Fibroblast of the aortic adventitia (primary cell): Measurements from ENCODE around the gene PERP. TPM values are rescaled to one million over a fixed set of nuclear protein-coding genes. Genes with fewer than 3 reads are reported as not detected.

Experiments
- DNase-seq: peaks from one replicate; pipeline ENCODE4 v3.0.0-alpha.2; 2010; ENCODE audit warnings: low read depth
- H3K4me3 ChIP-seq: 2 replicates; pipeline ENCODE4 v1.5.1; 2011; ENCODE audit warnings: low read depth, mild to moderate bottlenecking, control low read depth, low read length, moderate library complexity
- total RNA-seq: library from RNA; depleted of rRNA; stranded (reverse); fragments of >200 nt; gene quantifications from 2 replicates; pipeline ENCODE4 v1.2.3, GENCODE V29; 2012; ENCODE audit warnings: low replicate concordance
- TF ChIP-seq, protein P1 (sequence below): IDR thresholded peaks from 2 replicates; pipeline ENCODE4 v1.5.1; 2011; ENCODE audit warnings: mild to moderate bottlenecking, low read length, control low read depth, inconsistent platforms; ENCODE audit not compliant: insufficient read depth

Gene PERP
- total RNA-seq, 1 donor = 25.0 TPM

DNA sequence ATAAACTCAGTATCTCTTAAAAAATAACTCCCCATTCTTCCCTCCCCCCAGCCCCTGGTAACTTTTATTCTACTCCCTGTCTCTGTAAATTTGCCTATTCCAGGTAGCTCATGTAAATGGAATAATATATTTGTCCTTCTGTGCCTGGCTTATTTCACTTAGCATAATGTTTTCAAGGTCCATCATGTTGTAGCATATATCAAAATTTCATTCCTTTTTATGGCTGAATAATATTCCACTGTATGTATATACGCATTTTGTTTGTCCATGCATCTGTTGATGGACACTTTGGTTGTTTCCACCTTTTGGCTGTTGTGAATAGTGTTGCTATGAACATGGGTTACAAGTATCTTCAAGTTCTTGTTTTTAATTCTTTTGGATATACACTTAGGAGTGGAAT, 13.0 kb downstream of the PERP start:
- TF ChIP-seq, protein P1, sequence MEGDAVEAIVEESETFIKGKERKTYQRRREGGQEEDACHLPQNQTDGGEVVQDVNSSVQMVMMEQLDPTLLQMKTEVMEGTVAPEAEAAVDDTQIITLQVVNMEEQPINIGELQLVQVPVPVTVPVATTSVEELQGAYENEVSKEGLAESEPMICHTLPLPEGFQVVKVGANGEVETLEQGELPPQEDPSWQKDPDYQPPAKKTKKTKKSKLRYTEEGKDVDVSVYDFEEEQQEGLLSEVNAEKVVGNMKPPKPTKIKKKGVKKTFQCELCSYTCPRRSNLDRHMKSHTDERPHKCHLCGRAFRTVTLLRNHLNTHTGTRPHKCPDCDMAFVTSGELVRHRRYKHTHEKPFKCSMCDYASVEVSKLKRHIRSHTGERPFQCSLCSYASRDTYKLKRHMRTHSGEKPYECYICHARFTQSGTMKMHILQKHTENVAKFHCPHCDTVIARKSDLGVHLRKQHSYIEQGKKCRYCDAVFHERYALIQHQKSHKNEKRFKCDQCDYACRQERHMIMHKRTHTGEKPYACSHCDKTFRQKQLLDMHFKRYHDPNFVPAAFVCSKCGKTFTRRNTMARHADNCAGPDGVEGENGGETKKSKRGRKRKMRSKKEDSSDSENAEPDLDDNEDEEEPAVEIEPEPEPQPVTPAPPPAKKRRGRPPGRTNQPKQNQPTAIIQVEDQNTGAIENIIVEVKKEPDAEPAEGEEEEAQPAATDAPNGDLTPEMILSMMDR = no peak
- no peak for DNase-seq
- H3K4me3 ChIP-seq = no peak overlapping the region

DNA sequence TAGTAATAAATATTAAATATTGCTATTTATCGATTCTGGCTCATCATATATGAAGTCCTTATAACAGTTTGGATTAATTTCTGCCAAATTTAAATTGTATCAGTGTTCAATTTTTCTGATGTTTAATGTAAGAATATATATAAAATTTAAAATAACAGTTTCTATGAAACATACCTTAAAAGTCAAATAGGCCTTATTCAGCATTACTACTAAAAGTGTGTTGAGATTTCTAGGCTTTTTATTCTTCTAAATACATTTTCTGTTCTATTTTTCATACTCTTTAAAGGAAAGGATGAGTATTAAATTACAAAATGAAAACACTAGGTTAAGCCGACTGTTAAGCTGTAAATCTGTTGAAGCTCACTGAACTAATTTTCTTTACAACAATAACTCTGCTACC, 13.6 kb downstream of the PERP start:
- TF ChIP-seq, protein P1 = no peak
- H3K4me3 ChIP-seq = no peak overlapping the region
- DNase-seq = no peak

DNA sequence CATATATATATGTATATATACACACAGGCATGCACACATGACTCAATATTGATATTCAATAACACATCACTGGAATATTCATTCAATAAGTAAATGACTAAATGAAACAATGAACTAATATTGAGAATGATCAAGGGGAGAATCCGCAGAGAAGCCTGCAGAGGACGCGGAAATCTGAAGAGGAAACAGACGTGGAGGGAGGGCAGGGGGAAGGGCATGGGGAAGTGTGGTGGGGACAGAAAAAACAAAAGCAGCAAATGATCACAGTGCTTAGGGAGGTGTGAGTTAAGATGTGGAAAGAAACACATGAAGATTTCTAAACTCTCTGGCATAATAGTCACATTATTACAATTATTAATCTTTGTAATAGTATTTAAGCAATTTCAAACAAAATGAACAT, 14.5 kb downstream of the PERP start:
- no peak for DNase-seq
- no peak overlapping the region for H3K4me3 ChIP-seq
- TF ChIP-seq, protein P1 = no peak

DNA sequence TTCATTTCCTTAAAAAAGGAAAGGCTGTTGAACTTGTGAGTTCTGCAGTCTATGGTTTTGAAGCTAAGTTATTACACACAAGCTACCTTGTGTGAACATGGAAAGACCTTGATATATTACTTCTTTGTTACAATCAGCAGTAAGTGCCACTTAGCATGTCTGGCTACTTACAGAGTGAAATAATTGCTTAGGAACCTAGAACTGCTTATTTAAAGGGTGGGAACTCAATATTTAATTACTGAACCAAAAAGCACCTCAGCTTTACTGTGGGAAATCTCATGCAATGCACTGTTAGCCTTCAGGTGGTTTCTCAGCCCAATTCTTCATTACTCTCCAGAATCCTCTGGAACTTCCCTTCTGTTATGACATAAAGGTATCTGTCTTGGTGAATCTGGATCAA, 17.9 kb downstream of the PERP start:
- TF ChIP-seq, protein P1 = no peak

DNA sequence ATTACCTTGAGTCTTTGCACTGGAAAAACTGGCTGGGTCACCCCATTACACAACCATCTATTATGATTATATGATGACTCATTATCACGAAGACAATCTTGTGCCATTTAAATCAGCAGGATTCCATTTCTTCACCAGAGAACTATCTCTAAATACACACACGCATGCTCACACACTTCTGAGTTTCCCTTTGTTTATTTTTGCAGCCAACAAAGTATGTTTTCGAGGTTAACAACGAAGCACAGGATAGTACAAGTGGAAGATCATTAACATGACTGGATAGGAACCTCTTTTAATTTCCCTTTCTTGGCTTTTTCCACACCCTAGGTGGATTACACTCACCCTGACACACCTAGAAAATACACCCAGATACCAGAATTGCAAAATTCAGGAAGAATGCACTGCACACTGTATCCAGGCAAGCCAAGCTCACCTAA, 18.9 kb downstream of the PERP start:
- peak; percentile 73 for DNase-seq
- TF ChIP-seq, protein P1 = no peak
- no peak overlapping the region for H3K4me3 ChIP-seq

More for the DNA sequence above, 17.9 kb downstream of the PERP start:
- no peak overlapping the region for H3K4me3 ChIP-seq
- DNase-seq = no peak

DNA sequence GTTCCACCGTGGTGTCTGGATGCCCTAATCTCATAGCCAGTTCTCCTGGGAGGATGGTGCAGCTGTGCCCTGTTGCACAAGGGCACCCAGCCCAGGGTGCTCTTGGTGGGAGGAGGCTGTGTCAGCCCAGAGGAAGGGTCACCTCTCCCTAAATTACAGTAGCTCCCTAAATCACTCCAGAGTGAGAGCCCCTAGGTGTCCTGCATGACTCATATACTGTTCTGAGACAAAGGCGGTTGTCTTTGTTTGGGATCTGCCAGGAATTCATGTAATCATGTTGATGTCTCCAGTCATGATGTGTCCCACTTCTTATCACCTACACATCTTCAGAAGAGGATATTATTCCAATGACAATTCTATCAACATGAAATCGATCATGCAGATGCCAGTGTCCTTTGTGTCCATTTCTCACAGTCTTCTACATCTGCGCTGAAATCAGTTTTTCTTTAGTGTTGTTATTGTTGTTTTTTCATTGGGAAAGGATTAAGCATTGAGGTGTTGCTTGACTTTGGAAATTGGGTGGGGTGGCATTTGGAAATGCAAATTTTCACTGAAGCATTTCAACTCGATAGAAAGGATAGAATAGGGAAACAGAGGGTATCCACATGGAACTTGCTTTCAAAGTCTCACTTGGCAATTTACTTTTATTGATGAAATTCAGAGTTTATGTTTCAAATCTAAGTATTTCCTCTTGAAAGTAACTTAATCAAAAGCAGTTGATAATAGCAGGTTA, 19.5 kb downstream of the PERP start:
- H3K4me3 ChIP-seq = no peak overlapping the region
- DNase-seq = no peak
- TF ChIP-seq, protein P1 = no peak
